H9 (cell line): ENCODE measurements around the gene CKLF. TPM values are rescaled to one million over a fixed set of nuclear protein-coding genes. Genes with fewer than 3 reads are reported as not detected.

ENCODE experiments used
- DNase-seq: peaks from one replicate; pipeline ENCODE4 v3.0.0-alpha.2; 2017
- H2AFZ ChIP-seq: one replicate; pipeline ENCODE4 v1.6.1; 2013; ENCODE audit warnings: mild to moderate bottlenecking, low read length, control low read depth, moderate library complexity
- H2AK5ac ChIP-seq: 2 replicates; pipeline ENCODE4 v1.6.1; 2013; ENCODE audit warnings: low read length, control low read depth, mixed read lengths; ENCODE audit not compliant: insufficient read length
- H2BK120ac ChIP-seq: one replicate; pipeline ENCODE4 v1.6.1; 2013; ENCODE audit warnings: low read depth, mild to moderate bottlenecking, low read length, control low read depth, inconsistent platforms; ENCODE audit not compliant: poor library complexity, severe bottlenecking
- H2BK12ac ChIP-seq: 2 replicates; pipeline ENCODE4 v1.6.1; 2013; ENCODE audit warnings: low read length, control low read depth, mixed read lengths, low read depth; ENCODE audit not compliant: insufficient read length
- H2BK15ac ChIP-seq: 2 replicates; pipeline ENCODE4 v1.6.1; 2013; ENCODE audit warnings: low read depth, low read length, control low read depth
- H2BK20ac ChIP-seq: one replicate; pipeline ENCODE4 v1.6.1; 2013; ENCODE audit warnings: low read depth, mild to moderate bottlenecking, low read length, control low read depth, inconsistent platforms; ENCODE audit not compliant: poor library complexity, severe bottlenecking
- H2BK5ac ChIP-seq: 2 replicates; pipeline ENCODE4 v1.6.1; 2013; ENCODE audit warnings: low read length, control low read depth, mixed read lengths; ENCODE audit not compliant: insufficient read length
- H3K14ac ChIP-seq: 2 replicates; pipeline ENCODE4 v1.6.1; 2013; ENCODE audit warnings: low read length, control low read depth; ENCODE audit not compliant: insufficient read depth
- H3K18ac ChIP-seq: 2 replicates; pipeline ENCODE4 v1.6.1; 2013; ENCODE audit warnings: low read depth, mild to moderate bottlenecking, mixed read lengths, low read length, control low read depth; ENCODE audit not compliant: insufficient read length
- H3K23ac ChIP-seq: 2 replicates; pipeline ENCODE4 v1.6.1; 2013; ENCODE audit warnings: low read length, control low read depth, mixed read lengths, low read depth; ENCODE audit not compliant: insufficient read length
- H3K23me2 ChIP-seq: 2 replicates; pipeline ENCODE4 v1.6.1; 2013; ENCODE audit warnings: low read depth, mild to moderate bottlenecking, mixed read lengths, low read length, control low read depth; ENCODE audit not compliant: insufficient read length, poor library complexity, severe bottlenecking
- H3K27ac ChIP-seq: 2 replicates; pipeline ENCODE4 v1.5.1; 2013; ENCODE audit warnings: low read length, control low read depth, mixed read lengths, low read depth; ENCODE audit not compliant: insufficient read length
- H3K27me3 ChIP-seq: 2 replicates; pipeline ENCODE4 v1.6.1; 2013; ENCODE audit warnings: low read length, control low read depth, inconsistent platforms; ENCODE audit not compliant: insufficient read depth
- H3K4ac ChIP-seq: 2 replicates; pipeline ENCODE4 v1.6.1; 2013; ENCODE audit warnings: low read depth, mild to moderate bottlenecking, control low read depth, inconsistent platforms, low read length, moderate library complexity
- H3K4me1 ChIP-seq: 2 replicates; pipeline ENCODE4 v1.6.1; 2013; ENCODE audit warnings: low read length, control low read depth, inconsistent platforms; ENCODE audit not compliant: insufficient read depth
- H3K4me2 ChIP-seq: 2 replicates; pipeline ENCODE4 v1.6.1; 2013; ENCODE audit warnings: low read length, control low read depth, mixed read lengths; ENCODE audit not compliant: insufficient read length, insufficient read depth
- H3K56ac ChIP-seq: 2 replicates; pipeline ENCODE4 v1.6.1; 2013; ENCODE audit warnings: low read depth, mild to moderate bottlenecking, mixed read lengths, low read length, control low read depth; ENCODE audit not compliant: insufficient read length
- H3K79me1 ChIP-seq: 2 replicates; pipeline ENCODE4 v1.6.1; 2013; ENCODE audit warnings: low read depth, mild to moderate bottlenecking, moderate library complexity, low read length, control low read depth, inconsistent platforms; ENCODE audit not compliant: insufficient read depth, poor library complexity, severe bottlenecking
- H3K79me2 ChIP-seq: 2 replicates; pipeline ENCODE4 v1.6.1; 2013; ENCODE audit warnings: low read length, control low read depth, inconsistent platforms; ENCODE audit not compliant: insufficient read depth
- H3K9ac ChIP-seq: 2 replicates; pipeline ENCODE4 v1.6.1; 2013; ENCODE audit warnings: low read length, control low read depth, mixed read lengths; ENCODE audit not compliant: insufficient read length; ENCODE audit errors: extremely low read depth
- H3K9me3 ChIP-seq: one replicate; pipeline ENCODE4 v1.6.1; 2013; ENCODE audit warnings: low read depth, low read length, inconsistent platforms; ENCODE audit not compliant: control insufficient read depth
- H3T11ph ChIP-seq: one replicate; pipeline ENCODE4 v1.6.1; 2013; ENCODE audit warnings: mild to moderate bottlenecking, low read length, control low read depth, inconsistent platforms
- H4K20me1 ChIP-seq: one replicate; pipeline ENCODE4 v1.6.1; 2013; ENCODE audit not compliant: control insufficient read depth, insufficient read length, insufficient read depth
- H4K5ac ChIP-seq: 2 replicates; pipeline ENCODE4 v1.6.1; 2013; ENCODE audit warnings: low read depth, mild to moderate bottlenecking, mixed read lengths, low read length, control low read depth; ENCODE audit not compliant: insufficient read length
- H4K8ac ChIP-seq: replicated peaks from 2 replicates; pipeline ENCODE4 v1.6.1; 2013; ENCODE audit warnings: low read length, control low read depth, mixed read lengths, low read depth; ENCODE audit not compliant: insufficient read length
- H4K91ac ChIP-seq: 2 replicates; pipeline ENCODE4 v1.6.1; 2013; ENCODE audit warnings: low read depth, mild to moderate bottlenecking, moderate library complexity, mixed read lengths, low read length, control low read depth; ENCODE audit not compliant: insufficient read length
- H3K27ac Mint-ChIP-seq, 3 experiments: 2 replicates in 2 of 3; 3 replicates in 1 of 3; pipeline ENCODE4 v1.8.0; 2020 to 2021; ENCODE audit warnings: mixed read lengths in 3 of 3, mild to moderate bottlenecking in 1 of 3, moderate library complexity in 1 of 3
- H3K27me3 Mint-ChIP-seq: 2 replicates; pipeline ENCODE4 v1.8.0; 2021; ENCODE audit warnings: low read depth, mild to moderate bottlenecking, moderate library complexity, mixed read lengths
- H3K36me3 Mint-ChIP-seq, 3 experiments: 2 replicates in 2 of 3; 3 replicates in 1 of 3; pipeline ENCODE4 v1.8.0; 2020 to 2021; ENCODE audit warnings: low read depth in 3 of 3, mixed read lengths in 3 of 3; ENCODE audit not compliant: insufficient read depth in 1 of 3
- H3K4me1 Mint-ChIP-seq, 2 experiments: 2 replicates each; pipeline ENCODE4 v1.8.0; 2020; ENCODE audit warnings: mixed read lengths in 2 of 2
- H3K4me3 Mint-ChIP-seq, 2 experiments: 2 replicates in 1 of 2; 3 replicates in 1 of 2; pipeline ENCODE4 v1.8.0; 2020 to 2021; ENCODE audit warnings: mild to moderate bottlenecking in 2 of 2, mixed read lengths in 2 of 2, moderate library complexity in 1 of 2
- H3K9me3 Mint-ChIP-seq, 2 experiments: 2 replicates in 1 of 2; 3 replicates in 1 of 2; pipeline ENCODE4 v1.8.0; 2020; ENCODE audit warnings: mild to moderate bottlenecking in 2 of 2, mixed read lengths in 2 of 2, moderate library complexity in 1 of 2
- CTCF ChIP-seq: fragments of 200-600 bp; sonication (generic); conservative IDR thresholded peaks from 3 replicates; pipeline ENCODE4 v1.8.0; 2021; ENCODE audit warnings: antibody characterized with exemption, mild to moderate bottlenecking
- WGBS: extraction: QIAGEN DNeasy Blood & Tissue Kit; methylation state at CpG from one replicate; pipeline ENCODE4 v1.1.7; 2013; ENCODE audit warnings: missing lambda C conversion rate, low lambda C conversion rate, mixed read lengths; ENCODE audit not compliant: insufficient read length; ENCODE audit errors: extremely low coverage; 5-methylcytosine and 5-hydroxymethylcytosine counted together
- total RNA-seq: library from RNA; stranded (reverse); gene quantifications from 2 replicates; pipeline ENCODE4 v1.2.1, GENCODE V29; 2021

Gene CKLF
- total RNA-seq, 1 experiment from 2014 or later, result 23.1 TPM

GRCh38 chr16:66537236-66537635, 15.1 kb upstream of the CKLF start:
- Histone ChIP-seq H2BK5ac (no peak overlapping the region), H3K79me2 (no peaks in the 10 kb centered on the region), H2BK20ac (no peak overlapping the region), H2AFZ (no peak overlapping the region), H2BK12ac (no peak overlapping the region), H3K23me2 (no peaks in the 10 kb centered on the region), H3K9me3 (no peaks in the 10 kb centered on the region), H3K4ac (no peak overlapping the region), H3K4me2 (no peak overlapping the region), H3K79me1 (no peaks in the 10 kb centered on the region), H4K5ac (no peak overlapping the region), H2BK15ac (no peak overlapping the region), H3K18ac (no peak overlapping the region), H3K14ac (no peak overlapping the region), H4K8ac (no peak overlapping the region), H3T11ph (no peak overlapping the region), H3K56ac (no peak overlapping the region), H3K27ac (no peak overlapping the region), H2AK5ac (no peak overlapping the region), H2BK120ac (no peak overlapping the region), H3K27me3 (no peaks in the 10 kb centered on the region), H3K23ac (no peak overlapping the region), H3K4me1 (peaks cover 5% of the 10 kb centered on the region; the same call in 1 of the 2 replicates), H4K91ac (no peak overlapping the region), H4K20me1 (no peaks in the 10 kb centered on the region), H3K9ac (no peak overlapping the region)
- no peak overlapping the region for H3K4me3 Mint-ChIP-seq
- no peak for TF ChIP-seq CTCF
- no peaks in the 10 kb centered on the region for H3K27me3 Mint-ChIP-seq
- DNase-seq, result no peak
- no CpG with 5 or more reads among the region's 2 CpGs for WGBS
- H3K27ac Mint-ChIP-seq, result no peak overlapping the region; a peak in 1 of 7 replicates
- H3K4me1 Mint-ChIP-seq, result peaks cover 9% of the 10 kb centered on the region in 2 experiments
- H3K9me3 Mint-ChIP-seq, result no peaks in the 10 kb centered on the region
- no peaks in the 10 kb centered on the region; a peak in 1 of 7 replicates for H3K36me3 Mint-ChIP-seq
